CD4-positive, alpha-beta memory T cell (primary cell): ENCODE measurements around the gene TOGARAM1. TPM values are rescaled to one million over a fixed set of nuclear protein-coding genes. Genes with fewer than 3 reads are reported as not detected.
A peak's percentile ranks its signal among the peaks of the same experiment; 100 is the strongest.

Experiments used
- CTCF ChIA-PET: fragments of 350-600 bp; sonication (Branson Sonifier 250); formaldehyde crosslinking; loops from one replicate; lab custom pipeline; 2021; ENCODE audit warnings: inconsistent platforms; ENCODE audit not compliant: partially characterized antibody; lab: Charles Lee
- POLR2A ChIA-PET: fragments of 350-600 bp; sonication (Branson Sonifier 250); formaldehyde crosslinking; loops from one replicate; lab custom pipeline; 2021; ENCODE audit not compliant: partially characterized antibody; lab: Charles Lee
- DNase-seq, 5 donors: peaks; one replicate each; pipeline versions ENCODE4 v3.0.0 to v3.0.0-alpha.2; 2020 to 2022; ENCODE audit warnings: mixed read lengths in 1 of 5
- H3K27ac ChIP-seq: one replicate; pipeline ENCODE4 v1.7.0; 2013; ENCODE audit warnings: low read depth, low read length
- H3K27me3 ChIP-seq: 2 replicates; pipeline ENCODE4 v1.7.0; 2013; ENCODE audit warnings: mild to moderate bottlenecking, low read length, moderate library complexity; ENCODE audit not compliant: insufficient read depth
- H3K36me3 ChIP-seq: 2 replicates; pipeline ENCODE4 v1.7.0; 2013; ENCODE audit warnings: mild to moderate bottlenecking, low read length, moderate library complexity; ENCODE audit not compliant: insufficient read depth
- H3K4me1 ChIP-seq: 2 replicates; pipeline ENCODE4 v1.7.0; 2013; ENCODE audit warnings: mild to moderate bottlenecking, low read length, moderate library complexity; ENCODE audit not compliant: insufficient read depth
- H3K4me3 ChIP-seq, 2 donors: one replicate each; pipeline ENCODE4 v1.7.0; 2013; ENCODE audit warnings: low read length in 2 of 2, mild to moderate bottlenecking in 1 of 2
- H3K9me3 ChIP-seq, 2 donors: one replicate each; pipeline ENCODE4 v1.7.0; 2013; ENCODE audit warnings: low read length in 2 of 2, control low read depth in 1 of 2; ENCODE audit not compliant: control insufficient read depth in 1 of 2
- H3K27ac Mint-ChIP-seq, 7 donors: one replicate each; pipeline ENCODE4 v1.8.0; 2020 to 2021; ENCODE audit warnings: mixed read lengths in 7 of 7, mild to moderate bottlenecking in 6 of 7, inconsistent platforms in 3 of 7, moderate library complexity in 3 of 7
- H3K27me3 Mint-ChIP-seq, 2 donors: one replicate each; pipeline ENCODE4 v1.8.0; 2020 to 2021; ENCODE audit warnings: mixed read lengths in 2 of 2
- H3K36me3 Mint-ChIP-seq, 2 donors: one replicate each; pipeline ENCODE4 v1.8.0; 2020 to 2021; ENCODE audit warnings: mixed read lengths in 2 of 2, inconsistent platforms in 1 of 2, mild to moderate bottlenecking in 1 of 2
- H3K4me1 Mint-ChIP-seq, 4 donors: one replicate each; pipeline ENCODE4 v1.8.0; 2020 to 2021; ENCODE audit warnings: mixed read lengths in 4 of 4, mild to moderate bottlenecking in 1 of 4
- H3K4me3 Mint-ChIP-seq, 8 donors: one replicate each; pipeline ENCODE4 v1.8.0; 2020 to 2021; ENCODE audit warnings: mixed read lengths in 8 of 8, mild to moderate bottlenecking in 7 of 8, moderate library complexity in 6 of 8, inconsistent platforms in 3 of 8
- H3K9me3 Mint-ChIP-seq, 8 donors: one replicate each; pipeline ENCODE4 v1.8.0; 2020 to 2021; ENCODE audit warnings: mixed read lengths in 8 of 8, mild to moderate bottlenecking in 5 of 8, inconsistent platforms in 3 of 8, moderate library complexity in 1 of 8
- intact Hi-C: fragments of 100-400 bp; cut with micrococcal nuclease; formaldehyde crosslinking; loops from one replicate; pipeline ENCODE4 v1.15.1; 2023
- polyA plus RNA-seq, 2 donors: library from polyadenylated mRNA; unstranded; fragments of 300-500 nt; fragmentation: Illumina TruSeq; gene quantifications; one replicate each; pipeline ENCODE4 v1.2.3, GENCODE V29; 2021
- total RNA-seq, 2 experiments: library from RNA; stranded (reverse); gene quantifications; one replicate each; pipeline ENCODE4 v1.2.3, GENCODE V29; 2021

The TOGARAM1 gene
- total and polyA plus RNA-seq, 4 experiments from 2014 or later, result 7.2 to 11.5 (median 10.0) TPM

GRCh38 chr14:44952391-44953110 lies 9.4 kb upstream of the TOGARAM1 start:
- no peak overlapping the region for H3K27ac Mint-ChIP-seq
- ChIA-PET CTCF (interaction anchor here (0.7 to 1.7 kb wide), 2 partner anchors 39 to 46 kb away, joined by 3 to 4 read pairs; no protein-coding TSS in a partner anchor), POLR2A (interaction anchor here (1.2 to 4.0 kb wide), 2 partner anchors 9 to 56 kb away, joined by 3 to 20 read pairs; partner anchors contain the start of genes KLHL28 and TOGARAM1)
- intact Hi-C loops, result no loop called here
- H3K36me3 ChIP-seq, result no peaks in the 10 kb centered on the region
- H3K4me3 ChIP-seq, result no peak overlapping the region
- H3K36me3 Mint-ChIP-seq, result peaks cover 33 to 35% of the 10 kb centered on the region in 2 donors
- no peaks in the 10 kb centered on the region for H3K9me3 ChIP-seq
- H3K27me3 Mint-ChIP-seq, result no peaks in the 10 kb centered on the region
- peaks cover 33 to 65% (median 50%) of the 10 kb centered on the region in 4 donors for H3K4me1 Mint-ChIP-seq
- H3K27me3 ChIP-seq, result no peaks in the 10 kb centered on the region
- H3K27ac ChIP-seq, result no peak overlapping the region
- no peak for DNase-seq
- no peaks in the 10 kb centered on the region for H3K9me3 Mint-ChIP-seq
- peaks cover 38% of the 10 kb centered on the region for H3K4me1 ChIP-seq
- H3K4me3 Mint-ChIP-seq, result peak overlapping the region in 1 of 8 donors; percentile 21

GRCh38 chr14:44954750-44955149 lies 7.2 kb upstream of the TOGARAM1 start:
- H3K4me1 Mint-ChIP-seq, result peaks cover 33 to 62% (median 47%) of the 10 kb centered on the region in 4 donors
- POLR2A ChIA-PET, result no interaction called here
- no peak for DNase-seq
- Histone ChIP-seq H3K36me3 (no peaks in the 10 kb centered on the region), H3K27ac (no peak overlapping the region), H3K27me3 (no peaks in the 10 kb centered on the region), H3K4me1 (peaks cover 58% of the 10 kb centered on the region), H3K9me3 (no peaks in the 10 kb centered on the region), H3K4me3 (no peak overlapping the region)
- CTCF ChIA-PET, result interaction anchor here (0.9 kb wide), 1 partner anchor 314 kb away, joined by 3 read pairs; no protein-coding TSS in a partner anchor
- no peak overlapping the region for H3K4me3 Mint-ChIP-seq
- peaks cover 18 to 27% of the 10 kb centered on the region in 2 donors for H3K36me3 Mint-ChIP-seq
- no peak overlapping the region for H3K27ac Mint-ChIP-seq
- H3K27me3 Mint-ChIP-seq, result no peaks in the 10 kb centered on the region
- H3K9me3 Mint-ChIP-seq, result no peaks in the 10 kb centered on the region
- intact Hi-C loops, result no loop called here

GRCh38 chr14:44955528-44955927 lies 6.5 kb upstream of the TOGARAM1 start:
- H3K9me3 Mint-ChIP-seq, result no peaks in the 10 kb centered on the region
- no peaks in the 10 kb centered on the region for H3K9me3 ChIP-seq
- intact Hi-C loops, result no loop called here
- POLR2A ChIA-PET, result interaction anchor here (0.6 to 0.8 kb wide), 2 partner anchors 59 to 170 kb away, joined by 3 read pairs; a partner anchor contains a TSS
- peaks cover 61% of the 10 kb centered on the region for H3K4me1 ChIP-seq
- H3K27ac ChIP-seq, result no peak overlapping the region
- peak overlapping the region in 1 of 7 donors; percentile 25 for H3K27ac Mint-ChIP-seq
- H3K4me3 ChIP-seq, result no peak overlapping the region
- peaks cover 39 to 60% (median 48%) of the 10 kb centered on the region in 4 donors for H3K4me1 Mint-ChIP-seq
- peak overlapping the region in 1 of 8 donors; percentile 22 for H3K4me3 Mint-ChIP-seq
- no peak for DNase-seq
- H3K27me3 ChIP-seq, result no peaks in the 10 kb centered on the region
- H3K36me3 Mint-ChIP-seq, result peaks cover 17 to 26% of the 10 kb centered on the region in 2 donors
- no peaks in the 10 kb centered on the region for H3K36me3 ChIP-seq
- CTCF ChIA-PET, result interaction anchor here (0.5 to 0.9 kb wide), 2 partner anchors 14 to 313 kb away, joined by 3 to 4 read pairs; no protein-coding TSS in a partner anchor
- H3K27me3 Mint-ChIP-seq, result no peaks in the 10 kb centered on the region

- H3K4me1 ChIP-seq, result peaks cover 68% of the 10 kb centered on the region
Measured at GRCh38 chr14:44956866-44957265, 5.1 kb upstream of the TOGARAM1 start.

GRCh38 chr14:44959538-44959937 lies 2.5 kb upstream of the TOGARAM1 start:
- peak overlapping the region in 4 of 8 donors; percentile 9 to 56 (median 42) for H3K4me3 Mint-ChIP-seq
- Histone ChIP-seq H3K27ac (peak overlapping the region; percentile 28), H3K9me3 (no peaks in the 10 kb centered on the region), H3K36me3 (no peaks in the 10 kb centered on the region), H3K27me3 (no peaks in the 10 kb centered on the region), H3K4me1 (peaks cover 83% of the 10 kb centered on the region), H3K4me3 (peak overlapping the region in 1 of 2 donors; percentile 13)
- H3K27ac Mint-ChIP-seq, result peak overlapping the region in 2 of 7 donors; percentile 38 to 89
- H3K27me3 Mint-ChIP-seq, result no peaks in the 10 kb centered on the region
- DNase-seq, result no peak
- ChIA-PET CTCF (no interaction called here), POLR2A (interaction anchor here (2.0 kb wide), 1 partner anchor 62 kb away, joined by 7 read pairs; a partner anchor contains a TSS)
- peaks cover 6 to 16% of the 10 kb centered on the region in 2 donors for H3K36me3 Mint-ChIP-seq
- intact Hi-C loops, result no loop called here
- peaks cover 38 to 51% (median 42%) of the 10 kb centered on the region in 4 donors for H3K4me1 Mint-ChIP-seq
- H3K9me3 Mint-ChIP-seq, result peaks cover 0 to 15% (median 8%) of the 10 kb centered on the region in 8 donors

More at GRCh38 chr14:44956866-44957265, 5.1 kb upstream of the TOGARAM1 start:
- no peaks in the 10 kb centered on the region for H3K36me3 ChIP-seq
- Mint-ChIP-seq H3K4me3 (peak overlapping the region in 2 of 8 donors; percentile 1 to 6), H3K9me3 (no peaks in the 10 kb centered on the region), H3K4me1 (peaks cover 34 to 50% (median 40%) of the 10 kb centered on the region in 4 donors), H3K36me3 (peaks cover 10 to 17% of the 10 kb centered on the region in 2 donors), H3K27me3 (no peaks in the 10 kb centered on the region), H3K27ac (peak overlapping the region in 1 of 7 donors; percentile 43)
- H3K4me3 ChIP-seq, result no peak overlapping the region
- no peak overlapping the region for H3K27ac ChIP-seq
- no peaks in the 10 kb centered on the region for H3K27me3 ChIP-seq
- ChIA-PET CTCF (no interaction called here), POLR2A (no interaction called here)
- DNase-seq, result no peak
- intact Hi-C loops, result no loop called here
- H3K9me3 ChIP-seq, result no peaks in the 10 kb centered on the region

- Histone ChIP-seq H3K27ac (peak overlapping the region; percentile 28), H3K27me3 (no peaks in the 10 kb centered on the region), H3K4me3 (peak overlapping the region in 1 of 2 donors; percentile 93), H3K9me3 (no peaks in the 10 kb centered on the region), H3K36me3 (no peaks in the 10 kb centered on the region), H3K4me1 (peaks cover 84% of the 10 kb centered on the region)
- H3K4me1 Mint-ChIP-seq, result peaks cover 41 to 53% (median 47%) of the 10 kb centered on the region in 4 donors
- no peaks in the 10 kb centered on the region for H3K27me3 Mint-ChIP-seq
- CTCF ChIA-PET, result interaction anchor here (2.1 to 3.3 kb wide), 2 partner anchors 64 to 293 kb away, joined by 10 to 13 read pairs; partner anchors contain the start of gene MIS18BP1
- POLR2A ChIA-PET, result interaction anchor here (0.9 to 4.9 kb wide), 7 partner anchors 9 to 298 kb away, joined by 3 to 77 read pairs (median 20); partner anchors contain the start of genes FANCM, FKBP3 and MIS18BP1
- H3K27ac Mint-ChIP-seq, result peak overlapping the region in 3 of 7 donors; percentile 49 to 89 (median 64)
- H3K9me3 Mint-ChIP-seq, result peaks cover 0 to 21% (median 14%) of the 10 kb centered on the region in 8 donors
- DNase-seq, result no peak
- H3K4me3 Mint-ChIP-seq, result no peak overlapping the region
- intact Hi-C loops, result loop anchor here (5.0 kb wide), 1 partner anchor 307 kb away; no protein-coding TSS in a partner anchor
- H3K36me3 Mint-ChIP-seq, result peaks cover 10 to 18% of the 10 kb centered on the region in 2 donors
Measured at GRCh38 chr14:44960146-44960545, 1.8 kb upstream of the TOGARAM1 start.
